ENCODE results near the gene RNF40.

The RNF40 gene

DNA sequence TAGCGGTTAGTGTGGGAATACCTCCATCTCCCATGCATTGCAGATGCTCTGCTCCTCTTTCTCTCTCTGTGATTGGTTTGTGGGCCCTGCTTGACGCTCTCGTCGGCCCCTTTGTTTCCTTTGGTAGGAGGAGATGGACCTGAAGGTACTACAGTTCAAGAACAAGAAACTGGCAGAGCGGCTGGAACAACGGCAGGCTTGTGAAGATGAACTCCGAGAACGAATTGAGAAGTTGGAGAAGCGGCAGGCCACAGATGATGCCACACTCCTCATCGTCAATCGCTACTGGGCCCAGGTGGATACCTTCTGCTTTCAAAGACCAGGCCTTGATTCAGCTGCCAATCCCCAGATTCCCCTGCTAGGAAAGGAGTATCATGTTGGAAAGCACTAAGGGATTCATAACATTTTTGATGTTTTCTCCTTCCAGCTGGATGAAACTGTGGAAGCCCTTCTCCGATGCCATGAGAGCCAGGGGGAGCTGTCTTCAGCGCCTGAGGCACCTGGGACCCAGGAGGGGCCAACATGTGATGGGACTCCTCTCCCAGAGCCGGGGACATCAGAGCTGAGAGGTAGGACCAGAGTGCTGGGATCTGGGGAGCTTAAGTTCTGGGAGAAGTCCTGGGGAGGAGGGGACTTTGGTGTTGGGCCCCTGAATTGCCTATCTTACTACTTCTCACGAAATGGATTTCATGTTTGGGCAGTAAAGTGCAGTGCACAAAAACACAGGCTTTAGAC lies 1.0 kb downstream of the RNF40 start:
- no peak for DNase-seq

DNA sequence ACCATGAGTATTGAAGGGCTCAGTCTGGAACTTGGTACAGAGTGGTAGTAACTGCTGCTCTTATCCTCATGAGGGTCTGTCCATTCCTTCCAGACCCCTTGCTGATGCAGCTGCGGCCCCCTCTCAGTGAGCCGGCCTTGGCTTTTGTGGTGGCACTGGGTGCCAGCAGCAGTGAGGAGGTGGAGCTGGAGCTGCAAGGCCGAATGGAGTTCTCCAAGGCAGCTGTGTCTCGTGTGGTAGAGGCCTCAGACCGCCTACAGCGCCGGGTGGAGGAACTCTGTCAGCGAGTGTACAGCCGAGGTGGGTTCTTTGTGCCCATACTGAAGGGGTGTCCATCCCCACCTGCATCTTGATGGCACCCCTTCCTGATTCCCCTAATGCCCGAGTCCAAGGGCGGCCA lies 2.0 kb downstream of the RNF40 start:
- DNase-seq: no peak

DNA sequence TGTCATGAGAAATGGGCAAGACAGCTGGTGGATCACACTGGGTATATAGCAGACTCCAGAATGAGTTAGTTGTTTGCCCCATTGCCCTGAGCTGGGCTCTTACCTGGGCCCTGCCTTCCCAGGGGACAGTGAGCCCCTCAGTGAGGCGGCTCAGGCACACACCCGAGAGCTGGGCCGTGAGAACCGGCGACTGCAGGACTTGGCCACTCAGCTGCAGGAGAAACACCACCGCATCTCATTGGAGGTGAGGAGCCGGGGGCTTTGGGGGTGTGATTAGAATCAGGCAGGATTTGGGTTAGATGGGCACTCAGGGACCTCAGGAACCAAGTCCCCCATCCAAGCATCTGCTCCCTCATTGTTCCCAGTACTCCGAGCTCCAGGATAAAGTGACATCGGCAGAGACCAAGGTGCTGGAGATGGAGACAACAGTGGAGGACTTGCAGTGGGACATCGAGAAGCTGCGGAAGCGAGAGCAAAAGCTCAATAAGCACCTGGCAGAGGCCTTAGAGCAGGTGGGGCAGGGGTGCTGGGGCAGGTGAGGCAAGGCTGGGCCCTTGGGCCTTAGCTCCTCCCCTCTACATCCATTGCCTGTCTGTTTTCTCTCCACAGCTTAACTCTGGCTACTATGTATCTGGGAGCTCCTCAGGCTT lies 2.8 kb downstream of the RNF40 start:
- DNase-seq: no peak

DNA sequence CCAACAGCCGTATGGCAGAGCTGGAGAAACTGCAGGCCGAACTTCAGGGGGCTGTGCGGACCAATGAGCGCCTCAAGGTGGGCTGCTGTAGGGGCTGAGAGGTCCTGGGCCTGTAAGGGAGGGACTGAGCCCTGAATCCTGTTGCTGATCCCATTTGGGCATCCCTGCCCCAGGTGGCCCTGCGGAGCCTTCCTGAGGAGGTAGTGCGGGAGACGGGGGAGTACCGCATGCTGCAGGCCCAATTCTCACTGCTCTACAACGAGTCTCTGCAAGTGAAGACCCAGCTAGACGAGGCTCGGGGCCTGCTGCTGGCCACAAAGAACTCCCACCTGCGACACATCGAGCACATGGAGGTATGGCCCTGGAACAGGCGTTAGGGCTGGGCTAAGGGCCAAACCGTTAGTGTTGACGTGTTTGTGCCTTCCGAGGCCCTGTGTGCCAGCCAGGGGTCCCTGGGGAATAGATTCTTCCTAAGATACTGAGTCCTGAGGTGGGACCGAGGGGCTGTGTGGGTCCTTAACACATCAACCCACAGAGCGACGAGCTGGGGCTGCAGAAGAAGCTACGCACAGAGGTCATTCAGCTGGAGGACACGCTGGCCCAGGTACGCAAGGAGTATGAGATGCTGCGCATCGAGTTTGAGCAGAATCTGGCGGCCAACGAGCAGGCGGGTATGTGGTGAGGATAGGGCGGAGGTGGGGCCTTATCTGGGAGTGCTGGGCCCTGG lies 4.2 kb downstream of the RNF40 start:
- no peak for DNase-seq

DNA sequence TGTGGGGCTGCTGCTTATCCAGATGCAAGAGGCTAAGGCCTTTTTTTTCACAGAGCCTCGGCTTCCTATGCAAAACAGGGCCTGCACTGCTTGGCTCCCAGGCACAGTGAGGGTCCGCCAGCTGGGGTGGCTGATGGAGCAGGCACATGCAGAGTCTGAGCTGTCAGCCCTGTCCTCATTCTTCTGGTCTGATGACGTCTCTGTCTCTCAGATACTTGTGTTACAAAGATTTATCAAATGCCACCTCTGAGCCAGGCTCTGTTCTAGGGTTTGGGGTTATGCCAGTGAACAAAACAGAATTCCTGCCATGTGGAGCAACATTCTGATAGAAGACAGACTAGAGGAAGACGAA lies 4.8 kb downstream of the RNF40 start:
- no peak for DNase-seq

DNA sequence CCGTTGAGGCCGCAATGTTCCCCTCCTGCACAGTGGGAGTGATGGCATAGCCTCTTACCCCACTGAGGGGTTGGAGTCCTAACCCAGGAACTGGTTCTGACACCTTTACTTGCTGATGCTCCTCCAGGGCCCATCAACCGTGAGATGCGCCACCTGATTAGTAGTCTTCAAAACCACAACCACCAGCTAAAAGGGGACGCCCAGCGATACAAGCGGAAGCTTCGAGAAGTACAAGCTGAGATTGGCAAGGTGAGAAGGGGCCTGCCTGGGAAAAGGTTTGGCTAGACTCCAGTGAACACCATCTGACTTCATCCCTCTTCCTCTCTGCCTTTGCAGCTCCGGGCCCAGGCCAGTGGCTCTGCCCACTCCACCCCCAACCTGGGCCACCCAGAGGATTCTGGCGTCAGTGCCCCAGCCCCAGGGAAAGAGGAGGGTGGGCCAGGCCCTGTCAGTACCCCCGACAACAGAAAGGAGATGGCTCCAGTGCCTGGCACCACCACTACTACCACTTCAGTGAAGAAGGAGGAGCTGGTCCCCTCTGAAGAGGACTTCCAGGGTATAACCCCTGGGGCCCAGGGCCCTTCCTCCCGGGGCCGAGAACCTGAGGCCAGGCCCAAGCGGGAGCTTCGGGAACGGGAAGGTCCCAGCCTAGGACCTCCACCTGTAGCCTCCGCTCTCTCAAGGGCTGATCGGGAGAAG lies 5.8 kb downstream of the RNF40 start:
- DNase-seq: no peak

DNA sequence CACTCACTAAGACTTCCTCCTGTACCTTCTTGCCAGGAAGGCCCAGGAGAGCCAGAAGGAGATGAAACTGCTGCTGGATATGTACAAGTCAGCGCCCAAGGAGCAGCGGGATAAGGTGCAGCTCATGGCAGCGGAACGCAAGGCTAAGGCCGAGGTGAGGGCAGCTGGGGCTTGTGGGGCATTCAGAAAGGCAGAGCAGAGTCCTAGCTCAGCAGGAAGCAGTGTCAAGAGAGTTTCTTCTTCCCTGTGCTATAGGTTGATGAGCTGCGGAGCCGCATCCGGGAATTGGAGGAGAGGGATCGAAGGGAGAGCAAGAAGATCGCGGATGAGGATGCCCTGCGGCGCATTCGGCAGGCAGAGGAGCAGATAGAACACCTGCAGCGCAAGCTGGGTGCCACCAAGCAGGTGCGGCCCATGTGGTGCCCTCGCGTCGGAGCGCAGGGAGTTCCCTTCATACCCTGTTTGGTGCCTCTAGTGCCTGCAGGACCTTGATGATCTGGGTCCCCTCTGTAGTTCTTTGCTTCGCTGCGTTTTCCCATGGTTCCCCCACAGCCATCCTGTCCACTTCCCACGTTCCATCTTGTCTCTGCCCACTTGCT lies 6.6 kb downstream of the RNF40 start:
- DNase-seq: no peak

DNA sequence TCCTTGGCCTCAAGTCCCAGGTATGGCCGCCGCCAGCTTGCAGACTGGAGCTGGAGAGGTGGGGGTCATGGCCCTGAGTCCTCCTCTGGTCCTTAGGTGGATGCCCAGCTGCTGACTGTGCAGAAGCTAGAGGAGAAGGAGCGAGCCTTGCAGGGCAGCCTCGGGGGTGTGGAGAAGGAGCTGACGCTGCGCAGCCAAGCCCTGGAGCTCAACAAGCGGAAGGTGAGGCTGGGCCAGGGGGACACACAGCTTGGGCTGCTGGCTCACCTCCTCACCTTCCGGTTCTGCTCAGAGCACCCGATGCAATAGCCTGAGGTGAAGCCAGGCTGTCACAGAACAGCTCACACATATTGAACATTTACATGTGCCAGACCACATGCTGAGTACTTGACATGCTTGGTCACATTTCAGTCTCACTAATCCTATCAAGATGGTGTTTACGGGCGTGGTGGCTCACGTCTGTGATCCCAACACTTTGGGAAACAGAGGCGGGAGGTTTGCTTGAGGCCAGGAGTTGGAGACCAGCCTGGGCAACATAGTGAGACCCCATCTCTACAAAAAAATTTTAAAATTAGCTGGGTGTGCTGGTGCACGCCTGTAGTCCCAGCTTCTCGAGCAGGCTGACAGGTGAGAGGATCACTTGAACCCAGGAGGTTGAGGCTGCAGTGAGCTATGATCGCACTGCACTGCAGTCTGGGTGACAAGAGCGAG lies 7.4 kb downstream of the RNF40 start:
- no peak for DNase-seq

DNA sequence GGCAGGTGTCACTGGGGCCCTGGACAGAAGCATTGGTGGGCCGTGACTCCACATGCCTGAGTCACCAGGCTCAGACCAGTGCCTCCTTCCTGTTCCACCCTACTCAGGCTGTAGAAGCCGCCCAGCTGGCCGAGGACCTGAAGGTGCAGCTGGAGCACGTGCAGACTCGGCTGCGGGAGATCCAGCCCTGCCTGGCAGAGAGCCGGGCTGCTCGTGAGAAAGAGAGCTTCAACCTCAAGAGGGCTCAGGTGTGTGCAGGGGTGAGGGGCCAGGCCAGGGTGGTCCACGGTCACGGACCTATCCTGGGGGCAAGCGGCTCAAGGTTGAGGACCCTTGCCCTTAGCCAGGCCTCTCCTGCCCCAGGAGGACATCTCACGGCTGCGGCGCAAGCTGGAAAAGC lies 9.6 kb downstream of the RNF40 start:
- no peak for DNase-seq

DNA sequence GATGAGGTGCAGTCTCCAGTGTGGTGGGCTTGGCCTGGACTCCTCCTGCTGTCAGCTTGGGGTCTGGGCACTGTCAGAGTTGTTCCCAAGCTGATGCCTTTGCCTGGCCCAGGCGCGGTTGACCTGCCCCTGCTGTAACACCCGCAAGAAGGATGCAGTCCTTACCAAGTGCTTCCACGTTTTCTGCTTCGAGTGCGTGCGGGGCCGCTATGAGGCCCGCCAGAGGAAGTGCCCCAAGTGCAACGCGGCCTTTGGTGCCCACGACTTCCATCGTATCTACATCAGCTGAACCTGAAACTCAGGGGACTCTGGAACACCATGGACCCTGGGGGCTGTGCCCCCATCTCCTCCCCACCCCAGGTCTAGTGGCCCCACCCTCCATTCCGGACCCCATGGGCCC lies 11.7 kb downstream of the RNF40 start:
- no peak for DNase-seq

DNA sequence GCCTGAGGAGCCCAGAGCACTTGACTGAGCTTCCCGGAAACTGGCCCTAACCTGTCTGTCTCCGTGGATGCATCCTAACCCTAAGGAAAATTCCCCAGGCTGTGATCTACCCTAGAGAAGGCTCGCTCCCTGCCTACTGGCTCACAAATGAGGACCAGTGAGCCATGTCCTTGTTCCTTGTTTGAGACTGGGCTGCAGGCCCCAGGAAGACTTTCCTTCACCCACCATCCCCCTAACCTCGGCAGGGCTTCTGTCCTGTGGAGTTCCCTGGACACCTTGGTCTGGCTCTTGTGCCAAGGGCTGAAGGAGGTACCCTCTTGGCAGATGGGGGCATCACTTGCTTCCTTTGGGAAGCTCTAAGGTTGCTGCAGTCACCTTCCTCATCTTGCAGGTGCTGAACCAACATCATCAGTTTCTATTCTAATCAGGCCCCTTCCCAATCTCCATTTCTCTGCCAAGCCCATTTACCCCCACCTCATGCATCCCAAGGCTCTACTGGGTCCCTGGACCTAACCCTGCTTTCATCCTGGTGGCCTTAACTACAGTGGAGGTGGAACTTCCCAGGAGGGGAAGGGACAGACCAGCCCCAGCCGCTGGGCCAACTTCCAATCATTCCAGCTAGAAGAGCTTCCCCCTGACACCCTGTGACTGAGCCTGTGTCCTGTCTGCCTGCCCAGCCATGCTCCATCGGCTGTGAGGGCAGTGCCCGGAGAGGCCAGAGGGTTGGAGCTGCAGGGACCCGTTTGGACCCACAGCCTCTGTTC lies 12.4 kb downstream of the RNF40 start:
- DNase-seq: no peak

DNA sequence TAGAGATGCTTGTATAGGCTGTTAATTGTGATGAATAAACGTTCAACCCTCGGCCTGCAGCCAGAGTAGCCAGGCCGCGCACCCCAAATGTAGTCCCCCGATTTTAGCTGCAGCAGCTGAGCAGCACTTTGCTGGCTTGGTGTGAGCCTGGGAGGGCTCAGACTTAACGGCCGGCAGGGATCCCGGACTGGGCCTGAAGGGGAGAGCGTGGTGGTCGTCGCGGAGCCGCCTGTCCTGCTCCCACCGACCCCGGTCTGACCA lies 12.9 kb downstream of the RNF40 start:
- no peak for DNase-seq

DNA sequence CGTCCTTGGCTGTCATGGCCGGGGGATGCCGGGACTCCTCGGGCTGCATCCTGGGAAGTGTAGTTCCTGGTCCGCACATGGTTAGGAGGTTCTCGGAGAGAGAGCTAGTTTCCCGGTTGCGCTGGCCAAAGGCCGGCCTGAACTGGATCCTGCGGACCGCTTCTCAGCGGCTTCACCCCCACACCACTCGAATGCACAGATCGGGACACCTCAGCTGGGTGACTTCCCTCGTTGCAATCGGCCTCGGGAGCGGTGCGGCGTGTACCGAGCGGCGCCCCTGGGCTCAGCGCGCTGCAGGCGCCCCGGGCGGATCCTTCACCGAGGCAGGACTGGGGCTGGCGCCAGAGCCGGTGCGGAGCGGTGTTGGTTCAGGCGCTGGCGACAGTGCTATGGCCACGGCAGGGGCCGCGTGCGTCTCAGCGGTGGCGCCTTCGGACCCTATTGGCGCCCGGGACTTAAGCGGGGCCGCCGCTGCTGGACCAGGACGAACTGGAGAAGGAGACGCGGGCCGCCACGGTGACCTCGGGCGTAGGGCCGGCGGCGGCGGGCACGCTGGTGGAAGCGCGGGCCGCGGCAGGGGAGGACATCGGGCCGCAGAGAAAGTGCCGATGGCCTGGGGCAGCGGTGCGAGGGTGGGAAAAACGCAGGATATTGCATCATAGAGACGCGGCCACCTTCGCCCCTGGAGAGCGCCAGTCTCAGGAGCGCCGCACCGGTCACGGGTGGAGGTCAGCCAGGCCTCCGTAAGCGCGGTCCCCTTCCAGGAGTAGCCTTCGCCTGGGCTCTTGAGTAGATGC lies 13.5 kb downstream of the RNF40 start:
- peak in 5 of 6 experiments; percentile 33 to 69 (median 43) for DNase-seq

DNA sequence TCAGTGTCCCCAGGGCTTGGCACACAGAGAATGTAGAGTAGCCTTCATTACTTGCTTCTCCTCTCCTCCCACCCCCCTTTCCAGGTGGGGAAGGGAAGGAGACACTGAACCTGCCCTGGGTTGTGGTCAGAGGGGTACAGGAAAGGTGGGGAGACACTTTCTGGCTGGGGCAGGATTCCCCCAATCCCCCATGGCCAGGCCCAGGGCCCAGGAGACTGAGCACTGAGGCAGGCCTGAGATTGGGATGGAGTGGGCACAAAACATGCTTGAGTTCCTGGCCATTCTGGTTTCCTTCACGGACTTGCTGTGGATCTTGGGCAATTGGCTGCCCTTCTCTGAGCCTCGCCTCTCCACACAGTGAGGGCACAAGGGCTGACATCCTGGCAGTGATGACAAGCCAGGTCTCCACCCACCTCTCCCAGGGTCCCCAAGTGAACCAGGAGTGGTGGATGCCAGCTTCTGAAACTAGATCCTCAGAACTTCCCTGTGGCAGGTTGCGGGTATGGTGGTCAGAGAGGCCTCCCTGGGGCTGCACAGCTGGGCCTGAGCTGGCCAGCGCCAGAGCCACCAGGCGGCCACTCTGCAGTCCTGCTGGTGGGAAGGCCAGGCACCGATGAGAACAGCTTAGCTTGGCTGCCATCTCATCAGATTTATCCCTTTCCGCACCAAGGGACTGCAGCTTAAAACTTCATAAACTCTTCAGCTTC lies 15.6 kb downstream of the RNF40 start:
- no peak for DNase-seq

DNA sequence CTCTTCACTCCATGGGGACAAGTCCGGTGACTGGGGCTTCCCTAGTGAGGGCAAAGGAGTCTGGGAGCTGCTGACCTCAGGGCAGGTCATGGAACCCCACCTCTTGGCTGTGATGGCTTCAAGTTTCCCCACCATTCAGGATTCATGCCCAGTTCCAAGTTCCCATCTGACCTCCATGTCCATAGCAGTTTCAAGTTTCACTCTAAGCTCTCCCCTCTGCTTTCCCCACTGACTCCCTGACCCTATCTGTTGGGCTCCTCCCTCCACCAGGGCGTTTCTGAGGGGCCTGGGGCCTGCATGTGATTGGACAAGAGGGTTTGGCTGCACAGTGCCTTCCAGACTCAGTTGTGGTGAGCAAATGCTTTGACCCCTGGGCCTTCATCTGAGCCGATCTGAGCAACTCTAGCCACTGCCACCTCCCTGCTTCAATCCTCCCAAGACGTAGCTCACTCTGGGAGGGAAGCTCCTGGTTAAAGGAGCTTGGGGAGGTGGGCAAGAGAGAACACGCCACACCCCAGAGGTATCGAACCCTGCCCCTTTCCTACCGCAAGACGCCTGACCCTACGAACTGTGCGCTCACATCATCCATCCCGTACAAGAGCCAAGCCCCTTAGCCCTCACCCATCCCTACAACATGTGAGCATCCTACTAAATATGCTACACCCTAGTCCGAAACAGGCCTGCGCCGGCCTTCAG lies 16.6 kb downstream of the RNF40 start:
- DNase-seq: no peak

DNA sequence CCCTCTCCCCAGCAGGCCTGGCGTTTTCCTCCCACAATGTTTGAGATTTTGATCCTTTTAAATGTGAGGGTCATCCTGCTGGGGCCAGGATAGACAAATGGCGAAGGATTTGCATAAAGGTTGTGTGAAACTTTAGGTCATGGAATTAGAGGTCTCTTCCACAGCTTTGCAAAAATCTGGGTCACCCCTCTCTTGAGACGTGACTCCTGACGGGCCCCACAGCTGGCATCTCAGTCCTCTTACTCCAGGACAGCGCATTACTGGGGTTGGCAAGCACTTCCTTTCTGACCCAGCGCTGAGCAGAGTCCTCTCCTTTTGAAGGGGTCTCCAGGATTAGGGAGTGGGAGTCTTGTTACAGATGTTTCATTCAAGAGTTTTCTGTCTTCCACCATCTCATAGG lies 17.5 kb downstream of the RNF40 start:
- no peak for DNase-seq

DNA sequence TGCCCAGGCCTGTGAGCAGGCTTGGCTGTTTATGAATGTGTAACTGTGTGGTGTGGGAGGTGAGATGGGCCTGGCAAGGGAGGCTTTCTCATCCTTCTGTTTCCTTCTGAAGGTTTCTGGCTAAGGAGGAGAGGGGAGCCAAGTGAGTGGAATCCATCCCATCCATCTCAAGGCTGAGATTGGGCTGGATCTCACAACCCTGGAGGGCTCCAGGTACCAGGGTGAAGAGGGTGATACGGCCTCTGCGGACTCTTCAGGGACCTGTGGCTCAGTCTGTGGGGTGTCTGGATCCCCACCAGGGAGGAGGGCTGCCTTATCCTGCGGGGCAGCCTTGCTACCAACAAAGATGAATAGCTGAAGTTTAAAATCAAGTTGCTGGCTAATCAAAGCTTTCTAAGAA lies 17.9 kb downstream of the RNF40 start:
- DNase-seq: no peak

DNA sequence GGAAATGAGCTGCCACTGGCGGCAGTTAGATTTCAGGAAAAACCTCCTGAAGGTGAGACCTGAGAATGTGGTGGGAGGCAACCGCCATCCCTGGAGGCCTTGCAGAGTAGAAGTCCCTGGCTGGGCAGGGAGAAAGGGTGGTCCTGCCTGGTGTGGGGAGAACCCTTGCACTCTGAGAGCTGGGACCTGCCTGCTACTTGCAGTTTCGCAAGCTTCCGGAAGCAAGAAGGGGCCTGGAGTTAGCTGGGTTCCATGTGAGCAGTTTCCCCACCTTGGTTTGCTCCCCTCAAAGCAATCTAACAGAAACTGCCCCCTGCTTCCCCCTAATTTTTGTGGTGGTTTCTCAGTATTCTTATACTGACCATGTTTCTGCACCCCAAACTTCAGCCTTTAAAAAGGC lies 18.4 kb downstream of the RNF40 start:
- no peak for DNase-seq

DNA sequence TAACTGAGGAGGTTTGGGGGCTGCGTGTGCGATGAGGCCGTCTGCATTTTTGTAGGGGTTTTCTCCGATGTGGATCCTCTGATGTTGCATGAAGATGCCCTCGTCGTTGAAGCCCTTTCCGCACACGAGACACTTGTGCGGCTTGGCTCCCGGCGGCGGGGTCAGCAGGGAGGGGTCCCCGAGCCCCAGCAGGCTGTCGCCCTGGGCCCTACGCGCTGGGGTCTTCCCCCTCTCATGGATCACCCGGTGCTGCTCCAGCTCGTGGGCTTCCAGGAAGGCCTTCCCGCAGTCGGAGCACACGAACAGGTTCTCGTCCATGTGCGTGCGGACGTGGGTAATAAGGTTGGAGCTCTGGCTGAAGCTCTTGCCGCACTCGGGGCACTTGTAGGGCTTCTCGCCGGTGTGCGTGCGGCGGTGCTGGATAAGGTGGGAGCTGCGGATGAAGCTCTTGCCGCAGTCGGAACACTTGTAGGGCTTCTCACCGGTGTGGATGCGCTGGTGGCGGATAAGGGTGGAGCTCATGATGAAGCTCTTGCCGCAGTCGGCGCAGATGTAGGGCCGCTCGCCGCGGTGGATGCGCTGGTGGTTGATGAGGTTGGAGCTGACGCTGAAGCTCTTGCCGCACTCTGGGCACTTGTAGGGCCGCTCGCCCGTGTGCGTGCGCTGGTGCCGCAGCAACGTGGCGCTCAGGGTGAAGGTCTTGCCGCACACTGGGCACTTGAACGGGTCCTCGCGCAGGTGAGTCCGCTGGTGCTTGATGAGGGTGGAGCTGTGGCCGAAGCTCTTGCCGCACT lies 20.6 kb downstream of the RNF40 start:
- DNase-seq: no peak
